ENCODE data around the gene EXOC3L4. TPM values are rescaled to one million over a fixed set of nuclear protein-coding genes. Genes with fewer than 3 reads are reported as not detected.

The EXOC3L4 gene
- total and polyA plus RNA-seq, 2 donors (not counting 3 experiments of a cell fraction or from before 2014, with no cell fraction given) = not detected

DNA sequence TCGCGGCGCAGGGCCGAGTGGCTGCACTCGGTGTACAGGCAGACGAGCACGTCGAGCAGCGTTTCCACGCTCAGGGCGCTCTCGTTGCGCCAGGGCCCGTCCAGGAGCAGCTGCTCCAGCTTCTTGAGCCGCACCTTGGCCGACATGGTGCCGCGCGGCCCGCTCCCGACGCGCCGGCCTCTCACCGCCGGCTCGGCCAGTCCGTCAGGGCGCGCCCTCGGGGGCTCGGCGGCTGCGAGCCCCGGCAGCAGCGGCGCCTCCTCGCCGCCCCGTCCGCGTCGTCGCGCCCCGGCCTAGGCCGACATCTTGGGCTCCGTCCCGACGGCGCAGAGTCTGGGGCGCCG is 37.5 kb upstream of the EXOC3L4 start:
- H3K79me2 ChIP-seq (ENCODE audit: control insufficient read depth, insufficient read depth, low read length) = peaks cover 45% of the 10 kb centered on the region
- peak overlapping the region; percentile 42 for H2AFZ ChIP-seq (ENCODE audit: low read depth, low read length)
- peak; percentile 53 for TF ChIP-seq POLR2A (IDR thresholded peaks at IDR 0.05; ENCODE audit: low read depth, low read length)
- no peak for TF ChIP-seq EZH2 (IDR thresholded peaks at IDR 0.05; ENCODE audit: borderline replicate concordance, low read depth, low read length, severe bottlenecking)
- no peak for TF ChIP-seq GATA2 (IDR thresholded peaks at IDR 0.05; ENCODE audit: insufficient read depth, insufficient read length, low read depth, low read length)
- no peaks in the 10 kb centered on the region for H3K36me3 ChIP-seq (ENCODE audit: control insufficient read depth in 2 of 2, extremely low read depth in 1 of 2, insufficient read depth in 2 of 2, low read length in 2 of 2)
- no peaks in the 10 kb centered on the region for H3K9me1 ChIP-seq (replicated peaks; ENCODE audit: control insufficient read depth, extremely low read depth, insufficient read depth, low read length)
- no peak overlapping the region for H3K4me2 ChIP-seq (ENCODE audit: insufficient read depth, low read length)
- peak overlapping the region; percentile 82 for H3K27ac ChIP-seq (ENCODE audit: insufficient read depth, low read depth, low read length)
- peak; percentile 32 for DNase-seq (ENCODE audit: low read depth, low spot score)
- peaks cover 22% of the 10 kb centered on the region for H3K4me1 ChIP-seq (ENCODE audit: control insufficient read depth, extremely low read depth, insufficient read depth, low read length)
- ChIA-PET CTCF (interaction anchor here (2.0 to 2.6 kb wide), 3 partner anchors 11 to 48 kb away, joined by 7 to 11 read pairs (median 10); no protein-coding TSS in a partner anchor), POLR2A (interaction anchor here (0.5 to 1.2 kb wide), 4 partner anchors 18 to 46 kb away, joined by 3 to 8 read pairs (median 5); no protein-coding TSS in a partner anchor)
- peaks cover 8% of the 10 kb centered on the region for H4K20me1 ChIP-seq (replicated peaks; ENCODE audit: control insufficient read depth, extremely low read depth, insufficient read depth, low read length)
- no peaks in the 10 kb centered on the region for H3K9me3 ChIP-seq (replicated peaks; ENCODE audit: control insufficient read depth, insufficient read depth, low read length)
- intact Hi-C loops (cut with micrococcal nuclease) (loop anchor here (2.0 to 5.0 kb wide), 2 partner anchors 46 to 85 kb away; no protein-coding TSS in a partner anchor), dilution Hi-C loops (cut with MboI; ENCODE audit: extremely low pct_ligation_motif_present, low sequenced_read_pairs) (no loop called here)
- FAIRE-seq = no peak
- H3K9ac ChIP-seq (replicated peaks; ENCODE audit: extremely low read depth, insufficient read depth, low read length) = peak overlapping the region; percentile 86
- peak overlapping the region; percentile 61 to 93 (median 68) for H3K4me3 ChIP-seq (replicated peaks in 1 of 3; ENCODE audit: insufficient read depth in 1 of 3, low read depth in 1 of 3, low read length in 3 of 3)
- no peaks in the 10 kb centered on the region for H3K27me3 ChIP-seq (ENCODE audit: control insufficient read depth in 2 of 2, insufficient read depth in 2 of 2, low read length in 2 of 2)
- BruUV-seq (replicated peaks) = no TSS peak

DNA sequence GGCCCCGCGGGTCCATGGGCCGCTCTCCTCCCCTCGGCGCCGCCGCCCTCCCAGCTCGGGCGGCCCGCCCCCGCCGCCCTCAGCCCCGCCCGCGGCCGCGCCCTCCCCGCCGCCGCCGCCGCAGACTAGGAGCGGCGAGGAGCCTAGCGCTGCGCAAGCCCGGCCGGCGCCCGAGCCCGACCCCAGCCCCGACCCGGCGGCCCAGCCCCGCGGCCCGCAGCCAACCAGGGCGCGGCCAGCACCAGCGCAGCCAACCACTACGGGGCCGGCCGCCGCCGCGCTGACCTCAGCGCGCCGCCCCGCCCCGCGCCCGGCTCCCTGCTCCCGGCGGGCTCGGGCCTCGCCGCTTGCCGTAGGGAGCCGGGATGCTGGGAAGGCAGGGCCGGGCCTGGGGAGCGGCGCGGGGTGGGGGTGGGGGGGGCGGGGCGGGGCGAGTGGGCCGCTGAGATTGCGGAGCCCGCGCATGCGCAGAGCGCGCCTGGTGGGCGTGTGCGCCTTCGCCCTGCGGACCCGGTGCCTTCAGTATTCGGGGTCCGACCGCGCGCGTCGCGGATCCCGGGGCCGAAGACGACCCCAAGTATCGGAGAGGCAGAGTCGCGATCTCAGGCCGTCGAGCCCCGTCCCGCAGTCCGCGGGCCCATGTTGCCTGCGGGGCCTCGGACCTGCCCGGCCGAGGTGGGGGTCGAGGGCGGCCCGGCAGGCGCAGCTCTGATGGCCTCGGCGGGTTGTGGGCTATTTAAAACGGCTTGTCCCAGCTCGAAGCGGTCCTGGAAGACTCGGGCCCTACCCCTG is 37.0 kb upstream of the EXOC3L4 start, which contains the start of gene CDC42BPB:
Gene CDC42BPB (minus strand): TSS at position 178 of the 792 bp plus-strand sequence. CDS start 376 bp downstream, outside the sequence.
- peak; percentile 89 for DNase-seq (ENCODE audit: low read depth, low spot score)
- peaks cover 4% of the 10 kb centered on the region for H4K20me1 ChIP-seq (replicated peaks; ENCODE audit: control insufficient read depth, extremely low read depth, insufficient read depth, low read length)
- dilution Hi-C loops (cut with MboI; ENCODE audit: extremely low pct_ligation_motif_present, low sequenced_read_pairs) = no loop called here
- H2AFZ ChIP-seq (ENCODE audit: low read depth, low read length) = peak within 1 kb of the TSS; percentile 84
- peak within 1 kb of the TSS; percentile 86 for H3K9ac ChIP-seq (replicated peaks; ENCODE audit: extremely low read depth, insufficient read depth, low read length)
- FAIRE-seq = peak; percentile 67
- no peaks in the 10 kb centered on the region for H3K9me3 ChIP-seq (replicated peaks; ENCODE audit: control insufficient read depth, insufficient read depth, low read length)
- H3K4me2 ChIP-seq (ENCODE audit: insufficient read depth, low read length) = peak within 1 kb of the TSS; percentile 56
- no peaks in the 10 kb centered on the region for H3K9me1 ChIP-seq (replicated peaks; ENCODE audit: control insufficient read depth, extremely low read depth, insufficient read depth, low read length)
- POLR2A ChIA-PET = no interaction called here
- no peaks in the 10 kb centered on the region for H3K36me3 ChIP-seq (ENCODE audit: control insufficient read depth in 2 of 2, extremely low read depth in 1 of 2, insufficient read depth in 2 of 2, low read length in 2 of 2)
- TF ChIP-seq, protein P1, sequence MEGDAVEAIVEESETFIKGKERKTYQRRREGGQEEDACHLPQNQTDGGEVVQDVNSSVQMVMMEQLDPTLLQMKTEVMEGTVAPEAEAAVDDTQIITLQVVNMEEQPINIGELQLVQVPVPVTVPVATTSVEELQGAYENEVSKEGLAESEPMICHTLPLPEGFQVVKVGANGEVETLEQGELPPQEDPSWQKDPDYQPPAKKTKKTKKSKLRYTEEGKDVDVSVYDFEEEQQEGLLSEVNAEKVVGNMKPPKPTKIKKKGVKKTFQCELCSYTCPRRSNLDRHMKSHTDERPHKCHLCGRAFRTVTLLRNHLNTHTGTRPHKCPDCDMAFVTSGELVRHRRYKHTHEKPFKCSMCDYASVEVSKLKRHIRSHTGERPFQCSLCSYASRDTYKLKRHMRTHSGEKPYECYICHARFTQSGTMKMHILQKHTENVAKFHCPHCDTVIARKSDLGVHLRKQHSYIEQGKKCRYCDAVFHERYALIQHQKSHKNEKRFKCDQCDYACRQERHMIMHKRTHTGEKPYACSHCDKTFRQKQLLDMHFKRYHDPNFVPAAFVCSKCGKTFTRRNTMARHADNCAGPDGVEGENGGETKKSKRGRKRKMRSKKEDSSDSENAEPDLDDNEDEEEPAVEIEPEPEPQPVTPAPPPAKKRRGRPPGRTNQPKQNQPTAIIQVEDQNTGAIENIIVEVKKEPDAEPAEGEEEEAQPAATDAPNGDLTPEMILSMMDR (IDR thresholded peaks at IDR 0.05; ENCODE audit: extremely low read depth in 1 of 2, insufficient read depth in 1 of 2, low read depth in 1 of 2, low read length in 2 of 2) = no peak
- TF ChIP-seq POLR2AphosphoS5 (IDR thresholded peaks at IDR 0.05; ENCODE audit: insufficient read depth, low read depth, low read length) = peak; percentile 56
- peaks cover 22% of the 10 kb centered on the region for H3K4me1 ChIP-seq (ENCODE audit: control insufficient read depth, extremely low read depth, insufficient read depth, low read length)
- intact Hi-C loops (cut with micrococcal nuclease) = loop anchor here (2.0 to 5.0 kb wide), 2 partner anchors 47 to 85 kb away; no protein-coding TSS in a partner anchor
- H3K79me2 ChIP-seq (ENCODE audit: control insufficient read depth, insufficient read depth, low read length) = peaks cover 39% of the 10 kb centered on the region
- peak within 1 kb of the TSS; percentile 91 for H3K27ac ChIP-seq (ENCODE audit: insufficient read depth, low read depth, low read length)
- H3K4me3 ChIP-seq (replicated peaks in 1 of 3; ENCODE audit: insufficient read depth in 1 of 3, low read depth in 1 of 3, low read length in 3 of 3) = peak within 1 kb of the TSS; percentile 93 to 96 (median 95)
- CTCF ChIA-PET = interaction anchor here (1.1 to 2.6 kb wide), 4 partner anchors 11 to 47 kb away, joined by 3 to 11 read pairs (median 8); no protein-coding TSS in a partner anchor
- H3K27me3 ChIP-seq (ENCODE audit: control insufficient read depth in 2 of 2, insufficient read depth in 2 of 2, low read length in 2 of 2) = no peaks in the 10 kb centered on the region
- BruUV-seq (replicated peaks) = no TSS peak
